HG03159 (cell line): ENCODE data around the gene CYGB.
"Not testable (repeated sequence)": the region's sequence is repeated elsewhere in the genome, so short reads cannot be mapped to it uniquely, and the experiment has no call there.

Experiments used
- ATAC-seq: cut with Tn5 transposase; IDR thresholded peaks from one replicate; pipeline ENCODE4 v1.9.1; 2021; ENCODE audit warnings: mild to moderate bottlenecking, moderate library complexity; ENCODE audit not compliant: unreplicated experiment

The CYGB gene

DNA sequence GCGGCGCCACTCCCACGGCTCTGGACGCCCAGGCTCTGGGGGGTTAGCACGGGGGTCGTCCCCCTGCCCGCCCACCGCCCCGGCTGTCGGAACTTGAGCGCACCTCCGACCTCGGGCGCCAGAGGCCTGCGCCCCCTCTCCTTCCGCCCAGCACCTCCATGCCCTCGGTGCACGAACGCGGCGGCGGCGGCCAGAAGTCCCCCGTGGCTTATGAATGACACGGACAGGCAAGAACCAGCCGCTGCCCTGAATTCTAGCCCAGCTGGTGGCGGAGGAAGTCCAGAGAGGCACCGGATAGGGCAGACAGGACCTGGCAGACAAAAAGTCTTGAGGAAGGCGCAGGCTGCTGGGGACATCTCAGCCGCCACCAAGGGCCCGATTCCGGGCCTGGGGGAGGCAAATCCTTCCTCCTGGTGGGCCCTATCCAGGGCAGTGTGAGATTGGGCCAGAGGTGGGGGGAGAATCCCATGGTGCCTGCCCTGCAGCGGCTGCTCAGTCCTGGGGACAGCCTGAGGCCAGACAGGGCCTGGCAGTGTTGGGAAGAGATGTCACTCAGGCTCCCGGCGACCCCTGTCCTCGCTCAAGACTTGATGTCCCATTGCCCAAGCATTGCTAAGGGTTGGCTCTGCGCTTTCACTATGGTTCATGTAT lies 897 bp upstream of the CYGB start:
- ATAC-seq: no peak

DNA sequence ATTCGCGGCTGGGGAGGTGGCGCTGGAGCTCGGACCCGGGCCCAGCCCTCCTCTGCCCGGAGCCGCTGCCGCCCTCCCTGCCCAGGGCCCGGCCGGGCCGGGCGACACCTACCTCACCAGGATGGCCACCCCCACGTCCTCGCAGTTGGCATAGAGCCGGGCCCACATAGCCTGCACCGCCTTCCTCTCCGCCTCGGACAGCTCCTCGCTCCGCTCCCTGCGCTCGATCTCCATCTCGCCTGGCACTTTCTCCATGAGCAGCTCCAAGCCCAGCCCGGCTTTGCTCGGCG lies 276 bp downstream of the CYGB start:
- no peak for ATAC-seq

DNA sequence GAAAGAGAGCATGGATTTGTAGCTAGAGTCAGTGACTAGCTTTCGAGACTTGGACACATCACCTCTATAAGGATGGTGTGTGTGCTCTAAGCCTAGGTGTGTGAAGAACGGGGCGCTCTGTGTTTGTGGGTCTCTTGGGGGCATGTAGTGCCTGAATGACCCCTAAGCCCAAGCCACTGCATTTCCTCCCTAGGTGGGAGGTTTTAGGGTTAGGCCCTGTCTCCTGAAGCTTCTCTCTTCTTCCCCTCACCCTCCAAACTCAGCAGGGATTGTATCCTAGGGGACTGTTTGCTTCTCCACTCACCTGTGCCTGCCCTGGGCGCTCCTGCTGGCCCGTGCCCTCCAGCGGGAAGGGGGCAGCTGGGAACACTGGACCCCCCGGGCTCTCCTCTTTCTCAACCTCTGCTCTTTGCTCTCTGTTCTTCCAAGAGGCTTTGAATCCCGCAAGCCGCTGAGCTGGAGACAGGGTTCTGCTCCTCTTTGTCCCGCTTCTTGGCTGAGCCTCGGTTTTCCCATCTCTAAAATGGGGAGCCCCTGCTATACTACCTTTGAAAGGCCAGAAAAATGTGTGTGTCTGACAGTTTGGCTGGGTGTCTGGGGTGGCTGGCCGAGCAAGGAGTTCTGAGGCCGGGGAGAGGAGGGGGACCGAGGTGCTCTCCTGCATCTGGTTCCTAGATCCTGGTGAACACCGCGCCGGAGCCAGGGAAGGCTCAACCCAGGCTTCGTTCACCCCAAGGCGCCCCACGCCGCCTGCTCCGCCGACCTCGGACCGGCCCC lies 810 bp downstream of the CYGB start:
- ATAC-seq: no peak

DNA sequence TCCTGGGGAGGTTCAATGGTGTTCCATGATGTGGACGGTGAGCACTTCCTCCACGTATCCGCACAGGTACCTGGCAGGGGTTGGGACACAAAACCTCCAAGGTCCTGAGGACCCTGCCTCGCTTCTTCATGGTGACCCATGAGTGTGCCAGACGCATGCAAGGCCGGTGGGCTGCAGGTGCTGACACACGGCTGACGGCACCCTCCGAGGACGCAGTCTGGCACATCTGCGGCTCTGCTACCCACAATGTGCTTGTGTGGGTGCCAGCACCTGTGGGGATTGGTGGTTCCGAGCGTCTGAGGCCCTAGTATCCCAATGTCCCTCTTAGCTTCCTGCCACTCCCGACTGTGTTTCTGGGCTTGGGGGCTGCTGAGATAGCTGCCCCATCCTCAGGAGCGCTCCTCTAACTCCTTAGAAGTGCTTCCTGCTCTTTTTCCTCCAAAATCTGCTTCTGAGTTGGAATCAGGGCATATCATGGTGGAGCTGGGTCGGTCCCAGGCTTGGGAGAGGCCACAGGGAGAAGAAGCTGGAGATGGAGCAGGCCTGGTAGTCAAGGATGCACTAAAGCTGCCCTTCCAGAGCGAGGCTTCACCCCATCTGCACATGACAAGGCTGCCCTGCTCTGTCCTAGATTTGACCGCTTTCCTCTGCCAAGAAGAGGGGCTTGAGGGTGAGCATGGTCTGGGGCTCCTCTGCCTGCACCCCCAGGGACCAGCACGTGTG lies 1.6 kb downstream of the CYGB start:
- ATAC-seq: no peak

DNA sequence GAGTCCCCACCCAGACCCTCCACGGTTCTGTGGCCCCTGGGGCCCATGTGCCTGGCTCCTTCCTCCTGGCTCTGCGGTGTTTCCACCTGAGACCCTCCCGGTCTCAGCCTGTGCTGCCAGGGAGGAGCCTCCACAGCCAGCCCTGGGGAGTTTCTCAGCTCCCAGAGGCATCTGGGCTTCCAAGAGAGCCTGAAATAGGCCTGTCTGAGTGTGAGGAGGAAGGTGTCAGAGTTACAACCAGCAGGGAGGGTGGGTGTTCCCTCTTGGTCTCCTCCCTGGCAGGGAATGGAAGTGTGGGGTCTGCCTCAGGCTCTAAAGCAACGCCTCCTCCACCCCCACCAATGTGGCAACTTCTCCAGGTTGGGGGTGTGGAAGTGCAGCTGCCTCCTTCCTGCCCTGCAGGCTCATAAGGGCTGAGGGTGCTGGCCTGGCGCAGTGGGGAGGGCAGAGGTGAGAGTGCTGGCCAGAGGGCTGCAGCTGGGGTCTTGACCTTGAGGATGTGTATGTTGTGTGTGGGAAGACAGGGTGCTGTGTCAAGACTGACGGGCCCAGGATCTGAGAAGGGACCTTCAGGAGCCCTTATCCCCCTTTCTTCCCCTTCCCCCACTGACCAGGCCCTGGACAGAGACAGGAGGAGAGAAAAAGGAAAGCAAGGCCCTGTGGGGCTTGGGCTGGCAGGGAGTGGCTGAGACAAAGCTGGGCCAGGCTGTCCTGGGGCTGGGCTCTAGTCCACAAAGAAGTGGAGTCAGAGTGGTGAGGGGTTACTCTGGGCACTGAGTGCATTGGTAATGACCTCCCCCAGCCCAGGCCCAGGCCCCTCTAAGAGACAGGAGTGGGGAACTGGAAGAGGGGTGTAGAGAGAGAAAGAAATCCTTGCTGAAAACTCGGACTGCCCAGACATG lies 2.4 kb downstream of the CYGB start:
- no peak for ATAC-seq

DNA sequence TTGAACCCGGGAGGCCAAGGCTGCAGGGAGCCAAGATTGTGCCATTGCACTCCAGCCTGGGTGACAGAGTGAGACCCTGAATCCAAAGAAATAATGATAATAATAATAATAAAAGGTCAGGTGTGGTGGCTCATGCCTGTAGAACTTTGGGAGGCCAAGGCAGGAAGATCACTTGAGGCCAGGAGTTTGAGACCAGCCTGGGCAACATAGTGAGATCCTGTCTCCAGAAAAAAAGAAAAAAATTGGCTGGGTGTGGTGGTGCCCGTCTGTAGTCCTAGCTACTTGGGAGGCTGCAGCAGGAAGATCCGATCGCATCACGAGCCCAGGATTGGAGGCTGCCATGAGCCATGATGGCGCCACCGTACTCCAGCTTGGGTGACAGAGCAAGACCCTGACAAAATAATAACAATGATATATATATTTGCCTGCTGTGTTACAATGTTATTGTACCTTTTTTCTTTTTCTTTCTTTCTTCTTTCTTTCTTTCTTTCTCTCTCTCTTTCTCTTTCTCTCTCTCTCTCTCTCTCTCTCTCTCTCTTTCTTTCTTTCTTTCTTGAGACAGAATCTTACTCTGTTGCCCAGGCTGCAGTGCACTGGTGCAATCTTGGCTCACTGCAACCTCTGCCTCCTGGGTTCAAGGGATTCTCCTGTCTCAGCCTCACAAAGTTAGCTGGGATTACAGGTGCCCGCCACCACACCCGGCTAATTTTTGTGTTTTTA lies 3.7 kb downstream of the CYGB start:
- not testable (repeated sequence) for ATAC-seq

DNA sequence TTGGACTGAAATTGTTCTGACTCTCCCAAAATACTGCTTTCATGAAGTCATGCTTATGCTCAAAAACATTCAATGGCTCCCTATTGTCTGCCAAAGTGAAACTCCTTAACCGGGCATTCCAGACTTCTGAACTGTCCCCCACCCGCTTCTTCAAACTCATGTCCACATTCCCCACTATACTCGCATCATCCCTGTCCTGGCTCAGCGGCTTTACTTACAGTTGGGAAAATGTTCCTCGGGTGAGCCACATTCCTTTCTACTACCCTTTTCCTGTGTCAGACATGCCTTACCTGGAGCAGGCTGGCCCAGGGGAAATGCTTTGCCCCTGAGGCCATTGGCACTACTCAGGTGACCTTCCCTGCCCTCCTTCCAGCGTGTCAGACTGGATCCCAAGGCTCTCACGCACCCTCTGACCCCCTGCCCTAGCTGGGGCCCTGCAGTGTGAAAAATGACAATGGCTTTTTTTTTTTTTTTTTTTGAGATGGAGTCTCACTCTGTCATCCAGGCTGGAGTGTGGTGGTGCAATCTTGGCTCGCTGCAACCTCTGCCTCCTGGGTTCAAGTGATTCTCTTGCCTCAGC lies 5.3 kb downstream of the CYGB start:
- no peak for ATAC-seq

DNA sequence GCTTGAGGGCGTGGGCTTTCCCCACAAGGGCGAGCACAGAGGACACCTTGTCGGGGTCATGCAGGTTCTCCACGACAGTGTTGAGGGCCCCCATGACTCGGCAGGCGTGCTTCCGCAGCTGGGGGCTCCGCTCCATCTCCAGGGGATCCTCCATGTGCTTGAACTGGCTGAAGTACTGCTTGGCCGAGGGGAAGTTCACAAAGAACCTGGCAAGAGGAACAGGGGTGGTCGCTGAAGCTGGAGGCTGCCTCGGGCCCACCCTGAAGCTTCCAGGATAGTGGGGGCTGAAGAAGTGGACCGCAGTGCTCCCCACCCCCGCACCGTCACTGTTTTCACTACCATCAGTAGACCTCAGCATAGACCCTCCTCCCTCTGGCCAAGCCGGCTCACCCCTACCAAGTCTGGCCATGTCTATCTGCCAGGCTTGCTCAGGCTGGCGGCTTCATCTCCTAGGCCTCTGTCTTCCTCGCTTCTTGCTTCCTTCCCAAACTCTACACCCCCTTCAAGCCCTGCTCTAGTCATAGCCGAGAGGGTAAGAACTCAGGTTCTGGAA lies 5.9 kb downstream of the CYGB start:
- no peak for ATAC-seq

DNA sequence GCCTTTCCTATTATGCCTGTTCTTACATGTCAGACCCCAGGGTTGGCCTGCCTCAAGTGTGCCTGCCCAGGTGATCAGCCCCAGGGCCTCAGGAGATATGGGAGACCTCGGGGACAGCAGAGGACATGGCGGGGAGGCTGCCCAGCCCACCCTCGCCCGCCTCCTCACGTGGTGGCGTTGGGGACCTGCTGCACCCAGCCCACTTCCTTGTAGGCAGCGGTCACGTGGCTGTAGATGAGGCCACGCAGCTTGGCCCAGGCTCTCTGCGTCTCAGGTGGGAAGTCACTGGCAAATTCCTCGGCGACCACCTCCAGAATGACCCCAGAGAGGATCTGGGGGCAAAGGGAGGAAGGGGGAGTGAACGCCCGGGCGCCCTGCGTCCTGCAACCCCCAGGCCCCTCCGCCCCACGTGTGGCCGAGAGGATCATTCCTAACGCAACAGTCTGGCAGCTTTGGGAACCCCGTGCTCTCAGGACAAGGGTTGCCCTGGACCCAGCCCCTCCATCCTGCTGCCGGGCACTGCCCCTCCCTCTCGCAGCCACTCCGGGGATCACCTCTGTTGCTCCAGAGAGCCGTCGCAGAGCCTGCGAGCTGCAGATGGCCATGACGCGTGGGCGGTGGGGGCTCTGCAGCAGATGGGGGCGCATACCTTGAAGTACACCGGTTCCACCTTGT lies 6.6 kb downstream of the CYGB start:
- ATAC-seq: no peak

DNA sequence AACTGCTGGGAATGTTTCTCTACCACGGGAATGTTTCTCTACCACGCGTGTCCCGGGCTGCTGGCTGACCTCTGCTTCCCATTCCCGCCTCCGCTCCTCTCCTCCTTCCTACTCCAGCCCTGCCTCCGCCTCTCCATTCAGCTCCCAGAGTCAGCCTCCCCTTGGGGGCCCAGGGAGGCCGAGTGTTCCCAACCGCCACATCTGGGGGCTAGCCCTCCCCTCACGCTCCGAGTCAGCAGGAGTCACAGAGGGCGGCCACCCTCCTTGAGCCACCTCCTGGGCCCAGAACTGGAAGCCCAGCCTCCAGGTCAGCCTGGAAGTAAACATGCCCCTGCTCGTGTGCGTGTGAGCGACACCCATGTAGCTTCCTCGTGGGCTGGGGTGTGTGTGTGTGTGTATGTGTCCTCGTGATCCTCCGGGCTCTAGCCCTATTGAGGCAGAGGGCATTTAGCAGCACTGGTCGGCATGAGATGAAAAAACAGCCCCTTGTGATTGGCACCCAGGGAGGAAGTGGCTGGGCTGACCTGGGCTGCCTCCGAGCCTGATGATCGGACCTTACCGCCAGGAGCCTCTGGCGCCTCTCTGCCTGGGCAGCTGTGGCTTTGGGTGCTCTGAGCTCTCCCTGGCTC lies 7.3 kb downstream of the CYGB start:
- no peak for ATAC-seq

DNA sequence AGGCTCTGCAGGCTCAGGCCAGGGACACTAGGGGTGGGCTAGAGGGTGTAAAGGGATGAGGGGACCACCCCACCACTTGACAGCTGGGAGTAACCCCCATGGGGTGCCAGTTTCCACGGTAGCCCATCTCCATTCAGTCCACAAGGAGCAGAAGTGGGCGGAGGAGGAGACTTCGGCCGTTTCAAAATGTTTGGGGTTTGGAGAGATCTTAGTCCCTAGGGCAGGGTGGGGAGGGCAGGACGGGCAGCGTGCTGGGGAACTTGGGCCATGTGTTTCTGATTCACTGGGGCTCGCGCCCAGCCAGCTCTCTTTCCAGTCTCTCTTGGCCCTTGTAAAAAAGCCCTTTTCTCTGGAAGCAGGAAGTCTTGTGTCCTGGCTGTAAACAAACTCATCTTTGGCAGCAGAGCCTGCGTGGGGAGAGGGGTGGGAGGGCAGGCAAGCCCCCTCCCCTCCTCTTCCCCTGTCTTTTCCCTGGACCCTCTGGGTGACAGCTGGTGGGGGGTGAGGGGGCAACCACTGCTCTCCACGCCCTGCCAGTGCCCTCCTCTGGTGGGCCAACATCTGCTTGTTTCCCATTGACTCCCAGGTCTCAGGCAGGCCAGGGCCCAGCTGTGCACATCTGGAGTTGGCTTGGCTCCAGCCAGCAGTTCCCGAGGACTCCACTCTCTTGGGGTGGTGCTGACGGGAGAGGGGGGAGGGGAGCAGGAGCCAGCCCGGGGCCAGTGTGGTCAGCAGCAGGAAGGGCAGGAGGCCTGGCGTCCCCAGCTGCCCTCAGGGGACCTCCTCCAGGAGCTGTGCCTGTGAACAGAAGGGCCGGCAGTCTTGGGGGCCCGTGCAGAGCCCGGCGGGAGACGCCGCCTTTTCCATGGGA lies 8.1 kb downstream of the CYGB start:
- ATAC-seq: no peak

DNA sequence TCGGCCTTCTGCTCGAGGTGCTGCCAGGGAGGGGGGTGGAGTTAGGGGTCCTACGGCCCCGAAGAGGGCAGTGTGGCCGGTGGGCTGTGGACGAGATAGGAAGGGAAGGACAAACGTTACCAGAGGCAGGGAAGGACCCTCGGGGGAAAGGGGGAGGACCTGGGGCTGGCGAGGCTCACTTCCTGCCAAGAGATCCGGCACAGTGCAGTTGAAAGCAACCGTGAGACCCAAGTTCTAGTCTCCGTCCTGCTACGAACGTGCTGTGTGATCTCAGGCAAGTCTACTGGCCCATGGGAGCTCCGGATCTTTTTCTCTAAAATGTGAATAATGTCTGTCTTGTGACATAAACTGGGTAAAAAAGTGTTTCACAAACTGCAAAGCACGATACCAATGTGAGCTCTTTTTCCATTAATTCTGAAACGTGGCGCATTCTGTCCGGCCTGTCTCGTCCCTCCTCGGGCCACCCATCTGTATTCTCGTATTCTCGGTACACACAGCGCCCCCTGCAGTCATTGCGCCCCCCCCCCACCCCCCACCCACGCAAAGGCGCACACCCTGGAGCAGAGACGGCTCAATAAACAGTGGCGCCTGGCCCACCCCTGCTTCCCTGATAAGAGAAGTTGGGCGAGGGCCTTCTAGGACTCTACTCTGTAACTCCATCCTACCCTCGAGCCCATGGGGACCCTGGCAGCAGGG lies 8.8 kb downstream of the CYGB start:
- no peak for ATAC-seq

DNA sequence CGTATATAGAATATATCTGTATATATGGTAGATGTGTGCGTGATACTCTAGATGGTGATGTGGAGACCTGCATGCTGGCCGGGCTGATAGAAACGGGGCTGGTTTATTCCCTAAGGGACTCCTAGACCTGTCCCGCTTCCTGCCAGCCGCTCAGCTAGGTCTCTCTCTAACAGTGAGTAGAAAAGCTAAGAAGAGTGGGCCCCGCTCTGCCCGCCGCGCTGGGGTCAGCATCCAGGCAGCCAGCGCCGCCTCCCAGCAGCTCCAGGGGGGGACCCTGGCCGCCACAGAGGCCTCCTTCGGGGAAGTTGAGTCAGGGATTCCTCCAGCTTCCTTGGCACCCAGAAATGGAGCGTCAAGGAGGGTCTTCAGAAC lies 9.4 kb downstream of the CYGB start:
- no peak for ATAC-seq

DNA sequence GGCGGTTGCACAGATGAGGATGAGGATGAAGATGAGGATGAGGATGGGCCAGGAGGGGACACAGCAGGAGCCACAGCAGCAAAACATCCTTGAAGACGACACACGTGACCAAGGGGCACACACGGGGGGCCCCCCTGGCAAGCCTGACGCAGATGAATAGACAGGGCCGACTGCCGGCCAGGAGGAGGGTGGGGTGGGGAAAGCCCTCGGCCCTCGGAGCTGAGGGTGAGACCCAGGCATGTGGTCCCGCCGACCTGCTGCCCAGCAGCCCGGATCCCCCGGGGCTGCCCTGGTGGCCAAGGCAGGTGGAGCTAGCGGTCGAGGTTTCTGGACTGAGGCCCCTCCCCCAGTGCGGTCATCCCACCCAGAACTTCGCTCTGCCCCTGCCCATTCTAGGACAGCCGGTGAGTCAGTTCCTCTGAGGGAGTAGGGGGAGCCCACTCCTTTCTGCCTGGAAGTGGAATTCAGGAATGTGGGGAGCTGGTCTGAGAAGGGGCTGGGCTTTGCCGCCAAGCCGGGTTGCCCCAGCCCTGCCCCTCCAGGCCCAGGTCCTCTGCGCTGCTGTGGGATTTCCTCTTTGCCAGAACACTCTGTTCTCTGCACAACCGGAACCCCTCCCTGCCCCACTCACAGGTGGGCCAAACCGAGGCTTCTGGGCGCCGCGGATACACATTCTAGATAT lies 9.9 kb downstream of the CYGB start:
- ATAC-seq: no peak

DNA sequence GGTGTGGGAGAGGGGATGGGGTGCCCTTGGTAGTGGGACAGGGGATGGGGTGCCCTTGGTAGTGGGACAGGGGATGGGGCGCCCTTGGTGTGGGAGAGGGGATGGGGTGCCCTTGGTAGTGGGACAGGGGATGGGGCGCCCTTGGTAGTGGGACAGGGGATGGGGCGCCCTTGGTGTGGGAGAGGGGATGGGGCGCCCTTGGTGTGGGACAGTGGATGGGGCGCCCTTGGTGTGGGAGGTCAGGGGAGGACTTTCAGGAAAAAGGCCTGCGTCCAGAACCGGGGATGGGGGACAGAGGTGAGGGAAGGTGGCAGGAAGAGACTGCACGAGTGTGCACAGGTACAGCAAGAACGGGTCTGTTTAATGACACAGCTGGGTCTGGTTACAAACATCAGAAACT lies 10.5 kb downstream of the CYGB start:
- not testable (repeated sequence) for ATAC-seq

DNA sequence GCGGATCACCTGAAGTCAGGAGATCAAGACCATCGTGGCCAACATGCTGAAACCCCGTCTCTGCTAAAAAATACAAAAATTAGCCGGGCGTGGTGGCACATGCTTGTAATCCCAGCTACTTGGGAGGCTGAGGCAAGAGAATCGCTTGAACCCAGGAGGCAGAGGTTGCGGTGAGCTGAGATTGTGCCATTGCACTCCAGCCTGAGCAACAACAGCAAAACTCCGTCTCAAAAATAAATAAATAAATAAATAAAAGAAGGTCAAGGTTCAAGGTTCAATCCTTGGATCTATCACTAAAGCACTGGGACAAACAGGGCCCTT lies 12.0 kb downstream of the CYGB start:
- not testable (repeated sequence) for ATAC-seq
